ENCODE measurements around the gene LTK.

The LTK gene

GRCh38 chr15:41530363-41530956, 16.8 kb upstream of the LTK start:
- DNase-seq (ENCODE audit: low read depth in 1 of 2, low spot score in 1 of 2): no peak

- no peak for DNase-seq (ENCODE audit: low read depth in 1 of 2, low spot score in 1 of 2)
Observed at GRCh38 chr15:41523097-41523496, 9.5 kb upstream of the LTK start.

GRCh38 chr15:41521614-41522013, 8.0 kb upstream of the LTK start:
- DNase-seq (ENCODE audit: low read depth in 1 of 2, low spot score in 1 of 2): no peak

- no peak for DNase-seq (ENCODE audit: low read depth in 1 of 2, low spot score in 1 of 2)
Observed at GRCh38 chr15:41520636-41521035, 7.0 kb upstream of the LTK start.

- no peak for DNase-seq (ENCODE audit: low read depth in 1 of 2, low spot score in 1 of 2)
Observed at GRCh38 chr15:41517895-41518449, 4.3 kb upstream of the LTK start.

GRCh38 chr15:41512940-41513505, 604 bp downstream of the LTK start:
- DNase-seq (ENCODE audit: low read depth in 1 of 2, low spot score in 1 of 2): no peak

GRCh38 chr15:41512512-41512939, 1.1 kb downstream of the LTK start:
- no peak for DNase-seq (ENCODE audit: low read depth in 1 of 2, low spot score in 1 of 2)

GRCh38 chr15:41511899-41512369, 1.7 kb downstream of the LTK start:
- no peak for DNase-seq (ENCODE audit: low read depth in 1 of 2, low spot score in 1 of 2)

GRCh38 chr15:41511331-41511898, 2.2 kb downstream of the LTK start:
- DNase-seq (ENCODE audit: low read depth in 1 of 2, low spot score in 1 of 2): no peak

- no peak for DNase-seq (ENCODE audit: low read depth in 1 of 2, low spot score in 1 of 2)
Observed at GRCh38 chr15:41510728-41511127, 2.9 kb downstream of the LTK start.

- no peak for DNase-seq (ENCODE audit: low read depth in 1 of 2, low spot score in 1 of 2)
Observed at GRCh38 chr15:41507820-41508290, 5.8 kb downstream of the LTK start.

- no peak for DNase-seq (ENCODE audit: low read depth in 1 of 2, low spot score in 1 of 2)
Observed at GRCh38 chr15:41506796-41507341, 6.8 kb downstream of the LTK start.

GRCh38 chr15:41505776-41506175, 7.9 kb downstream of the LTK start:
- no peak for DNase-seq (ENCODE audit: low read depth in 1 of 2, low spot score in 1 of 2)

GRCh38 chr15:41504751-41505492, 8.7 kb downstream of the LTK start:
- DNase-seq (ENCODE audit: low read depth in 1 of 2, low spot score in 1 of 2): no peak

GRCh38 chr15:41503669-41504010, 10.0 kb downstream of the LTK start:
- no peak for DNase-seq (ENCODE audit: low read depth in 1 of 2, low spot score in 1 of 2)

- DNase-seq (ENCODE audit: low read depth in 1 of 2, low spot score in 1 of 2): no peak
Observed at GRCh38 chr15:41502795-41503668, 10.6 kb downstream of the LTK start.

GRCh38 chr15:41501931-41502794, 11.5 kb downstream of the LTK start:
- no peak for DNase-seq (ENCODE audit: low read depth in 1 of 2, low spot score in 1 of 2)

GRCh38 chr15:41501191-41501917, 12.3 kb downstream of the LTK start:
- DNase-seq (ENCODE audit: low read depth in 1 of 2, low spot score in 1 of 2): no peak
